ENCODE data around the gene ALX3.

GRCh38 chr1:110098222-110099026 lies 28.0 kb upstream of the ALX3 start:
- TF ChIP-seq POLR2A (IDR thresholded peaks at IDR 0.05; ENCODE audit: low read length) (no peak), GATA1 (IDR thresholded peaks at IDR 0.05; ENCODE audit: low read depth, low read length) (no peak)
